Cardiac fibroblast (primary cell): ENCODE measurements around the gene KAT8.
"Not testable (repeated sequence)": the region's sequence is repeated elsewhere in the genome, so short reads cannot be mapped to it uniquely, and the experiment has no call there.

Experiments used
- DNase-seq, 2 donors: peaks; one replicate each; pipeline versions ENCODE4 v3.0.0 to v3.0.0-alpha.2; 2010; ENCODE audit warnings: low read depth in 2 of 2
- H3K4me3 ChIP-seq, 2 donors: replicated peaks in 1 of 2; 1 replicate in 1 of 2; 2 replicates in 1 of 2; pipeline ENCODE4 v1.5.1; 2011; ENCODE audit warnings: low read depth in 2 of 2, low read length in 2 of 2, mild to moderate bottlenecking in 2 of 2, moderate library complexity in 1 of 2
- CTCF ChIP-seq: IDR thresholded peaks from one replicate; pipeline ENCODE4 v1.5.1; 2011; ENCODE audit warnings: low read depth, mild to moderate bottlenecking, low read length, inconsistent platforms

Gene KAT8

GRCh38 chr16:31145398-31145990 is 28.0 kb downstream of the KAT8 start:
- no peak for DNase-seq
- no peak for TF ChIP-seq CTCF
- H3K4me3 ChIP-seq, result no peak overlapping the region

GRCh38 chr16:31147574-31147973 is 30.1 kb downstream of the KAT8 start:
- DNase-seq, result no peak
- no peak overlapping the region for H3K4me3 ChIP-seq
- TF ChIP-seq CTCF, result no peak

GRCh38 chr16:31148281-31148728 is 30.8 kb downstream of the KAT8 start:
- H3K4me3 ChIP-seq, result no peak overlapping the region
- TF ChIP-seq CTCF, result no peak
- no peak for DNase-seq

- no peak for DNase-seq
- no peak for TF ChIP-seq CTCF
- no peak overlapping the region for H3K4me3 ChIP-seq
These were observed 31.4 kb downstream of the KAT8 start for GRCh38 chr16:31148896-31149295.

GRCh38 chr16:31149332-31149731 is 31.9 kb downstream of the KAT8 start:
- H3K4me3 ChIP-seq, result no peak overlapping the region
- DNase-seq, result no peak
- TF ChIP-seq CTCF, result no peak

- TF ChIP-seq CTCF, result no peak
- DNase-seq, result no peak
- no peak within 1 kb of the TSS for H3K4me3 ChIP-seq
These were observed 32.7 kb downstream of the KAT8 start, which contains the start of gene PRSS36 for GRCh38 chr16:31149894-31150890. PRSS36 (minus strand) TSS chr16:31150066; CDS start chr16:31150035, 31 bp downstream.

GRCh38 chr16:31150976-31151375 is 33.5 kb downstream of the KAT8 start:
- DNase-seq, H3K4me3 ChIP-seq: not testable (repeated sequence)
